Loucy (cell line): ENCODE results near the gene SH3PXD2A.
A peak's percentile ranks its signal among the peaks of the same experiment; 100 is the strongest.

Experiments
- H2AFZ ChIP-seq: fragments of 200-600 bp; sonication (generic); 2 replicates; pipeline ENCODE4 v1.6.0; 2016; ENCODE audit warnings: antibody characterized with exemption, mild to moderate bottlenecking, low read length, moderate library complexity
- H3F3A ChIP-seq: fragments of 200-600 bp; 2 replicates; pipeline ENCODE4 v1.6.0; 2016; ENCODE audit warnings: antibody characterized with exemption, low read depth, mild to moderate bottlenecking
- H3K27me3 ChIP-seq: fragments of 200-600 bp; sonication (generic); 2 replicates; pipeline ENCODE4 v1.6.1; 2014; ENCODE audit warnings: low read length, mild to moderate bottlenecking; ENCODE audit not compliant: insufficient read depth, poor library complexity, severe bottlenecking
- H3K36me3 ChIP-seq: fragments of 200-600 bp; sonication (generic); 2 replicates; pipeline ENCODE4 v1.6.1; 2016; ENCODE audit warnings: low read length; ENCODE audit not compliant: insufficient read depth
- H3K4me1 ChIP-seq: fragments of 200-600 bp; sonication (generic); 2 replicates; pipeline ENCODE4 v1.5.1; 2014; ENCODE audit warnings: low read length, mild to moderate bottlenecking; ENCODE audit not compliant: insufficient read depth, poor library complexity, severe bottlenecking
- H3K4me2 ChIP-seq: fragments of 200-600 bp; sonication (generic); 2 replicates; pipeline ENCODE4 v1.6.0; 2014; ENCODE audit warnings: antibody characterized with exemption, low read length, low read depth, mild to moderate bottlenecking; ENCODE audit not compliant: poor library complexity, severe bottlenecking
- H3K4me3 ChIP-seq: fragments of 200-600 bp; sonication (generic); 2 replicates; pipeline ENCODE4 v1.5.1; 2014; ENCODE audit warnings: low read length, mild to moderate bottlenecking, mixed read lengths; ENCODE audit not compliant: poor library complexity, severe bottlenecking
- H3K79me2 ChIP-seq: fragments of 200-600 bp; sonication (generic); 2 replicates; pipeline ENCODE4 v1.6.1; 2014; ENCODE audit warnings: low read length; ENCODE audit not compliant: insufficient read depth
- H3K9ac ChIP-seq: fragments of 200-600 bp; sonication (generic); 2 replicates; pipeline ENCODE4 v1.6.0; 2014; ENCODE audit warnings: mild to moderate bottlenecking, low read depth, low read length, moderate library complexity; ENCODE audit not compliant: poor library complexity, severe bottlenecking
- H3K9me2 ChIP-seq: fragments of 200-600 bp; sonication (generic); replicated peaks from 2 replicates; pipeline ENCODE4 v1.6.1; 2016; ENCODE audit warnings: low read depth, low read length, mixed read lengths
- H3K9me3 ChIP-seq: fragments of 200-600 bp; sonication (generic); 2 replicates; pipeline ENCODE4 v1.6.1; 2014; ENCODE audit warnings: mild to moderate bottlenecking, antibody characterized with exemption, low read length, low read depth; ENCODE audit not compliant: insufficient read depth
- H4K20me1 ChIP-seq: fragments of 200-600 bp; sonication (generic); 2 replicates; pipeline ENCODE4 v1.6.0; 2014; ENCODE audit warnings: antibody characterized with exemption, low read length, mild to moderate bottlenecking; ENCODE audit not compliant: insufficient read depth, poor library complexity, severe bottlenecking
- CTCF ChIP-seq: fragments of 200-600 bp; sonication (generic); conservative IDR thresholded peaks from 2 replicates; pipeline ENCODE4 v1.5.1; 2014; ENCODE audit warnings: mild to moderate bottlenecking, antibody characterized with exemption, low read length
- EZH2phosphoT487 ChIP-seq: fragments of 200-600 bp; IDR thresholded peaks from 2 replicates; pipeline ENCODE4 v1.6.1; 2018; ENCODE audit warnings: antibody characterized with exemption, mild to moderate bottlenecking, moderate library complexity, borderline replicate concordance

Gene SH3PXD2A

GRCh38 chr10:103851261-103851660 lies 4.1 kb downstream of the SH3PXD2A start:
- H2AFZ ChIP-seq, result no peak overlapping the region
- TF ChIP-seq CTCF (no peak), EZH2phosphoT487 (no peak)
- H3K36me3 ChIP-seq, result no peaks in the 10 kb centered on the region
- no peaks in the 10 kb centered on the region for H3K9me3 ChIP-seq
- H3F3A ChIP-seq, result peaks cover 8% of the 10 kb centered on the region; the same call in 1 of the 2 replicates
- H3K9ac ChIP-seq, result peak overlapping the region; percentile 53
- H4K20me1 ChIP-seq, result peaks cover 9% of the 10 kb centered on the region
- H3K79me2 ChIP-seq, result peaks cover 73% of the 10 kb centered on the region
- H3K4me2 ChIP-seq, result peak overlapping the region; percentile 89
- no peaks in the 10 kb centered on the region for H3K9me2 ChIP-seq
- peaks cover 78% of the 10 kb centered on the region for H3K4me1 ChIP-seq
- H3K4me3 ChIP-seq, result peak overlapping the region; percentile 82
- H3K27me3 ChIP-seq, result no peaks in the 10 kb centered on the region

- H3K4me2 ChIP-seq, result peak overlapping the region; percentile 89
- peaks cover 80% of the 10 kb centered on the region for H3K4me1 ChIP-seq
- TF ChIP-seq EZH2phosphoT487, result no peak
- no peak for TF ChIP-seq CTCF
Observed at GRCh38 chr10:103850572-103850895, 4.8 kb downstream of the SH3PXD2A start.

GRCh38 chr10:103849880-103850571 lies 5.3 kb downstream of the SH3PXD2A start:
- Histone ChIP-seq H3F3A (peaks cover 9% of the 10 kb centered on the region; the same call in 1 of the 2 replicates), H3K9me2 (no peaks in the 10 kb centered on the region), H3K9me3 (no peaks in the 10 kb centered on the region), H3K4me1 (peaks cover 84% of the 10 kb centered on the region), H3K9ac (no peak overlapping the region), H3K79me2 (peaks cover 74% of the 10 kb centered on the region), H3K4me3 (no peak overlapping the region), H3K4me2 (peak overlapping the region; percentile 89), H3K36me3 (no peaks in the 10 kb centered on the region), H3K27me3 (no peaks in the 10 kb centered on the region), H2AFZ (no peak overlapping the region), H4K20me1 (peaks cover 9% of the 10 kb centered on the region)
- no peak for TF ChIP-seq EZH2phosphoT487
- TF ChIP-seq CTCF, result no peak

More at GRCh38 chr10:103850572-103850895, 4.8 kb downstream of the SH3PXD2A start:
- no peaks in the 10 kb centered on the region for H3K9me3 ChIP-seq
- H3K27me3 ChIP-seq, result no peaks in the 10 kb centered on the region
- no peaks in the 10 kb centered on the region for H3K36me3 ChIP-seq
- no peak overlapping the region for H3K4me3 ChIP-seq
- peaks cover 9% of the 10 kb centered on the region; the same call in 1 of the 2 replicates for H3F3A ChIP-seq
- H3K79me2 ChIP-seq, result peaks cover 73% of the 10 kb centered on the region
- no peak overlapping the region for H2AFZ ChIP-seq
- H3K9me2 ChIP-seq, result no peaks in the 10 kb centered on the region
- H4K20me1 ChIP-seq, result peaks cover 9% of the 10 kb centered on the region
- H3K9ac ChIP-seq, result no peak overlapping the region
